IMR-90 (cell line): Measurements from ENCODE around the gene TRMT2A. TPM values are rescaled to one million over a fixed set of nuclear protein-coding genes. Genes with fewer than 3 reads are reported as not detected.
A peak's percentile ranks its signal among the peaks of the same experiment; 100 is the strongest.

Experiments used
- ATAC-seq: fragments of 200-7000 bp; cut with Tn5 transposase; 2 replicates; pipeline ENCODE4 v1.9.1; 2020; ENCODE audit warnings: low read depth, mild to moderate bottlenecking, moderate library complexity
- BruUV-seq: library from RNA; stranded (reverse); fragments of 400-500 nt; replicated peaks from 2 replicates; lab custom pipeline; 2021; lab: Mats Ljungman, UMichigan
- CTCF ChIA-PET: fragments of 300-600 bp; formaldehyde crosslinking; extraction: SDS; loops from one replicate; lab custom pipeline; 2021; ENCODE audit warnings: antibody characterized with exemption; lab: Yijun Ruan, JAX
- POLR2A ChIA-PET: fragments of 300-600 bp; sonication (Branson Sonifier 250); formaldehyde crosslinking; loops from one replicate; lab custom pipeline; 2022; ENCODE audit warnings: antibody characterized with exemption; ENCODE audit not compliant: unreplicated experiment; lab: Charles Lee
- DNase-seq: peaks from one replicate; pipeline ENCODE4 v3.0.0; 2013
- H2AFZ ChIP-seq: replicated peaks from 2 replicates; pipeline ENCODE3; 2013; ENCODE audit warnings: low read length, mild to moderate bottlenecking; ENCODE audit not compliant: poor library complexity
- H2AK5ac ChIP-seq: 2 replicates; pipeline ENCODE4 v1.6.1; 2013; ENCODE audit warnings: low read depth, low read length, inconsistent platforms
- H2AK9ac ChIP-seq: replicated peaks from 2 replicates; pipeline ENCODE3; 2013; ENCODE audit warnings: mild to moderate bottlenecking, low read depth, low read length, moderate library complexity; ENCODE audit not compliant: poor library complexity
- H2BK120ac ChIP-seq: 2 replicates; pipeline ENCODE4 v1.6.1; 2013; ENCODE audit warnings: low read depth, low read length, inconsistent platforms
- H2BK15ac ChIP-seq: 3 replicates; pipeline ENCODE4 v1.6.1; 2013; ENCODE audit warnings: low read depth, low read length, inconsistent platforms
- H2BK20ac ChIP-seq: 2 replicates; pipeline ENCODE4 v1.6.1; 2013; ENCODE audit warnings: low read depth, mild to moderate bottlenecking, inconsistent platforms, low read length, moderate library complexity
- H2BK5ac ChIP-seq: 2 replicates; pipeline ENCODE4 v1.6.1; 2013; ENCODE audit warnings: mild to moderate bottlenecking, low read depth, low read length, inconsistent platforms; ENCODE audit not compliant: poor library complexity, severe bottlenecking
- H3K14ac ChIP-seq: replicated peaks from 2 replicates; pipeline ENCODE4 v1.6.1; 2013; ENCODE audit warnings: low read depth, low read length, inconsistent platforms
- H3K18ac ChIP-seq: 2 replicates; pipeline ENCODE4 v1.6.1; 2013; ENCODE audit warnings: low read depth, low read length, control low read depth
- H3K23ac ChIP-seq: 2 replicates; pipeline ENCODE4 v1.6.1; 2013; ENCODE audit warnings: low read depth, low read length, inconsistent platforms
- H3K27ac ChIP-seq: 2 replicates; pipeline ENCODE4 v1.5.1; 2013; ENCODE audit warnings: mild to moderate bottlenecking, control low read depth, low read length; ENCODE audit not compliant: insufficient read depth
- H3K27me3 ChIP-seq: 2 replicates; pipeline ENCODE4 v1.6.1; 2013; ENCODE audit warnings: low read length; ENCODE audit not compliant: control insufficient read depth, insufficient read depth
- H3K36me3 ChIP-seq: 2 replicates; pipeline ENCODE4 v1.6.1; 2013; ENCODE audit warnings: low read length, mixed read lengths; ENCODE audit not compliant: control insufficient read depth, insufficient read depth
- H3K4ac ChIP-seq: 2 replicates; pipeline ENCODE4 v1.6.1; 2013; ENCODE audit warnings: low read depth, low read length, inconsistent platforms
- H3K4me1 ChIP-seq: 2 replicates; pipeline ENCODE4 v1.6.1; 2013; ENCODE audit warnings: low read length, mixed read lengths; ENCODE audit not compliant: control insufficient read depth, insufficient read depth
- H3K4me2 ChIP-seq: 2 replicates; pipeline ENCODE4 v1.6.1; 2013; ENCODE audit warnings: low read depth, mild to moderate bottlenecking, control low read depth, low read length, moderate library complexity
- H3K4me3 ChIP-seq: 2 replicates; pipeline ENCODE4 v1.5.1; 2013; ENCODE audit warnings: low read depth, mild to moderate bottlenecking, control low read depth, low read length, moderate library complexity; ENCODE audit not compliant: insufficient read depth
- H3K56ac ChIP-seq: 2 replicates; pipeline ENCODE4 v1.6.1; 2013; ENCODE audit warnings: low read length, inconsistent platforms; ENCODE audit not compliant: insufficient read depth; ENCODE audit errors: extremely low read depth
- H3K79me1 ChIP-seq, 2 experiments: 2 replicates each; pipeline ENCODE4 v1.6.1; 2013; ENCODE audit warnings: low read length in 2 of 2, inconsistent platforms in 1 of 2, low read depth in 1 of 2
- H3K9ac ChIP-seq: 2 replicates; pipeline ENCODE4 v1.6.1; 2013; ENCODE audit warnings: low read depth, low read length, control low read depth
- H3K9me1 ChIP-seq: 2 replicates; pipeline ENCODE4 v1.6.1; 2013; ENCODE audit warnings: low read length, inconsistent platforms; ENCODE audit not compliant: insufficient read depth
- H3K9me3 ChIP-seq: 2 replicates; pipeline ENCODE4 v1.6.1; 2013; ENCODE audit warnings: low read length; ENCODE audit not compliant: control insufficient read depth, insufficient read depth
- H4K20me1 ChIP-seq: 2 replicates; pipeline ENCODE4 v1.6.1; 2013; ENCODE audit warnings: low read length, inconsistent platforms; ENCODE audit not compliant: insufficient read depth
- H4K5ac ChIP-seq: 2 replicates; pipeline ENCODE4 v1.6.1; 2013; ENCODE audit warnings: mild to moderate bottlenecking, low read depth, low read length, control low read depth
- H4K8ac ChIP-seq, 2 experiments: 2 replicates each; pipeline ENCODE4 v1.6.1; 2013; ENCODE audit warnings: low read depth in 2 of 2, low read length in 2 of 2, control low read depth in 1 of 2, inconsistent platforms in 1 of 2
- H4K91ac ChIP-seq: 2 replicates; pipeline ENCODE4 v1.6.1; 2013; ENCODE audit warnings: low read depth, low read length, inconsistent platforms; ENCODE audit not compliant: insufficient read depth
- BHLHE40 ChIP-seq: fragments of 150-350 bp; IDR thresholded peaks from 2 replicates; pipeline ENCODE4 v1.6.1; 2016; ENCODE audit warnings: mild to moderate bottlenecking, low read depth, low read length
- CEBPB ChIP-seq: IDR thresholded peaks from 2 replicates; pipeline ENCODE4 v1.6.1; 2012; ENCODE audit warnings: low read depth, low read length, improper control_type of control experiment
- MAFK ChIP-seq: IDR thresholded peaks from 2 replicates; pipeline ENCODE4 v1.6.1; 2012; ENCODE audit warnings: low read depth, low read length, improper control_type of control experiment
- MAZ ChIP-seq: IDR thresholded peaks from 2 replicates; pipeline ENCODE4 v1.6.1; 2012; ENCODE audit warnings: low read depth, mild to moderate bottlenecking, low read length, improper control_type of control experiment, moderate library complexity, borderline replicate concordance
- POLR2A ChIP-seq: IDR thresholded peaks from 2 replicates; pipeline ENCODE4 v1.6.1; 2012; ENCODE audit warnings: mild to moderate bottlenecking, low read depth, low read length
- RCOR1 ChIP-seq: IDR thresholded peaks from 2 replicates; pipeline ENCODE4 v1.6.1; 2012; ENCODE audit warnings: mild to moderate bottlenecking, low read length, improper control_type of control experiment; ENCODE audit not compliant: insufficient replicate concordance
- WGBS, 2 experiments: methylation state at CpG; one replicate each; pipeline versions ENCODE4 v1.1.5 to v1.1.7; 2013; ENCODE audit warnings: missing lambda C conversion rate in 2 of 2; ENCODE audit not compliant: insufficient read length in 1 of 2; ENCODE audit errors: extremely low coverage in 2 of 2; 5-methylcytosine and 5-hydroxymethylcytosine counted together
- dilution Hi-C: fragments of 300-500 bp; cut with HindIII; formaldehyde crosslinking; loops from one replicate; pipeline ENCODE4 v1.14.3; 2018; ENCODE audit warnings: low sequenced_read_pairs; ENCODE audit not compliant: unreplicated experiment
- in situ Hi-C: fragments of 300-500 bp; cut with MboI; formaldehyde crosslinking; loops from 3 replicates; pipeline ENCODE4 v1.14.3; 2019; ENCODE audit warnings: low sequenced_read_pairs, inconsistent platforms, mixed read lengths
- intact Hi-C: fragments of 100-400 bp; cut with micrococcal nuclease; formaldehyde crosslinking; loops from 2 replicates; pipeline ENCODE4 v1.10.0; 2022
- polyA plus RNA-seq, 3 experiments: library from polyadenylated mRNA; depleted of rRNA; stranded (reverse); fragments of >200 nt; gene quantifications; 2 replicates each; pipeline ENCODE4 v1.2.3, GENCODE V29; 2012; ENCODE audit warnings: low replicate concordance in 1 of 3
- total RNA-seq: library from RNA; depleted of rRNA; stranded (reverse); fragments of >200 nt; gene quantifications from 2 replicates; pipeline ENCODE4 v1.2.3, GENCODE V29; 2012

TRMT2A gene
- total and polyA plus RNA-seq, 2 of the 4 experiments (the other 2 are of a cell fraction) = 22.0 to 39.1 TPM

DNA sequence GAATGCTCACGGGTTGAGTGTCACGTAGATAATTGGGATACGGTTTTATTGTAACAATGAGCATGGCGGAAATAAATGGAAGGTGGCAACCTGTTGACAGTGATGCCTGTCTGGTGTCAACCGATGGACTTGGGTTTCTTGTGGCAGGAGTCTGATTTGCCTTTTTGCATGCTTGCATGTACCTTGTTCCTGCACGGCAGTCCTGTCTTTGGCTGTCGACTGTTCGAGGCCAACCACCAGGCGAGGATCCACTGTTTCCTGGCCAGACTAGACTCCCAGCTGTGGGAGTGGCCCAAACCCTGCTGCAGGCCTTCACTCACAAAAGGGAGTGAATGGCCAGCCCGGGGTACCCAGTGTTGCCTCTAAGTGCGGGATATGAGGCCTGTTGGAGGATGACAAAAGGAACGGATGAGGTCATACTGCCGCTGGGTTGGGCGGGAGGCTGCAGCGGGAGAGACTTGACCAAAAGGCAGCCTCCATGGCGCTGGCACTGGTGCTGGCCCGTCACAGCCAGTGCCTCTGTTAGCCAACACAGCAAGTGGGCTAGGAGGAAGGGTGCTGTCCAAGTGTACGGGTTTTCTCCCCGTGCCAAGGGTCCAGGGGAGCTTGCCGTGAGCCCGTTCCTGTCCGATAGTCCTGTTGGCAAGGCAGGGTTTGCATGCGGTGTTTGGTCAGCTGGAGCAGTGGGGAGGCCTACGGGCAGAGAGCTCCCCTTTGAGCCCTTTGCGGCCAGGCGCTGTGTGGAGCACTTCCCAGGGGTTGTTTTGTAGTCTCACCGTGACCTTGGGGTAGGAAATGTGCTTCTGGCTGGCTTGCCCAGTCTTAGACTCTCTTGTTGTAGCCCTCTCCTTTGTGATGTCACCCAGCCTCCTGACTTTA is 36.0 kb downstream of the TRMT2A start (continued):
- no peak for TF ChIP-seq RCOR1

- H3K4ac ChIP-seq = peak overlapping the region; percentile 97
- peak overlapping the region; percentile 100 for H3K23ac ChIP-seq
- dilution Hi-C loops = no loop called here
- CTCF ChIA-PET = no interaction called here
- POLR2A ChIA-PET = no interaction called here
- H3K9me1 ChIP-seq = peaks cover 28% of the 10 kb centered on the region
- peak overlapping the region; percentile 97 for H3K4me2 ChIP-seq
- peak overlapping the region; percentile 83 for H3K4me3 ChIP-seq
- H2AK5ac ChIP-seq = peak overlapping the region; percentile 99
- peaks cover 45% of the 10 kb centered on the region for H4K20me1 ChIP-seq
- H4K91ac ChIP-seq = peak overlapping the region; percentile 96
- peak overlapping the region; percentile 96 for H3K9ac ChIP-seq
- peak overlapping the region; percentile 92 to 96 for H4K8ac ChIP-seq
- H3K18ac ChIP-seq = peak overlapping the region; percentile 18
- peak overlapping the region; percentile 14; the same call in 1 of the 2 replicates for H2BK20ac ChIP-seq
- no TSS peak for BruUV-seq
- H2BK5ac ChIP-seq = peak overlapping the region; percentile 82
- H2AFZ ChIP-seq = peak overlapping the region; percentile 92
- H3K56ac ChIP-seq = peak overlapping the region; percentile 99
- peak overlapping the region; percentile 100 for H2AK9ac ChIP-seq
- H2BK120ac ChIP-seq = peak overlapping the region; percentile 39; the same call in 1 of the 2 replicates
- in situ Hi-C loops = no loop called here
- ATAC-seq (peak; percentile 62), DNase-seq (peak; percentile 30)
- no peaks in the 10 kb centered on the region for H3K27me3 ChIP-seq
- WGBS, 2 experiments = 0% methylated on average over 5 of the region's 34 CpGs; no CpG with 5 or more reads in 1 of the 2 experiments
- intact Hi-C loops = no loop called here
- peak overlapping the region; percentile 87 for H3K27ac ChIP-seq
- H2BK15ac ChIP-seq = 0 out of 3 replicates have a peak overlapping the region, but pooled peaks have one; percentile 30
- H3K79me1 ChIP-seq = peaks cover 4 to 37% of the 10 kb centered on the region in 2 experiments
- H3K4me1 ChIP-seq = peaks cover 19% of the 10 kb centered on the region
- H3K9me3 ChIP-seq = no peaks in the 10 kb centered on the region
- H4K5ac ChIP-seq = peak overlapping the region; percentile 83
- no peaks in the 10 kb centered on the region for H3K36me3 ChIP-seq
- no peak for TF ChIP-seq MAFK
- TF ChIP-seq POLR2A = no peak
- TF ChIP-seq BHLHE40 = no peak
- no peak for TF ChIP-seq CEBPB
- TF ChIP-seq MAZ = peak; percentile 69; the same call in 1 of the 2 replicates
- H3K14ac ChIP-seq = peak overlapping the region; percentile 98
Measured at GRCh38 chr22:20080445-20080775, 36.6 kb downstream of the TRMT2A start.
